OCI-LY7 (cell line): Measurements from ENCODE around the gene DDR1.

Source experiments
- EZH2phosphoT487 ChIP-seq: fragments of 200-600 bp; sonication (generic); IDR thresholded peaks from 2 replicates; pipeline ENCODE4 v1.6.1; 2018; ENCODE audit warnings: low read depth, borderline replicate concordance, mild to moderate bottlenecking, mixed run types, antibody characterized with exemption, low read length, moderate library complexity, mixed read lengths
- TF ChIP-seq, protein P1 (sequence below): fragments of 200-600 bp; sonication (generic); conservative IDR thresholded peaks from 2 replicates; pipeline ENCODE4 v1.5.1; 2014; ENCODE audit warnings: mild to moderate bottlenecking, antibody characterized with exemption, low read length, moderate library complexity, mixed read lengths

DNA sequence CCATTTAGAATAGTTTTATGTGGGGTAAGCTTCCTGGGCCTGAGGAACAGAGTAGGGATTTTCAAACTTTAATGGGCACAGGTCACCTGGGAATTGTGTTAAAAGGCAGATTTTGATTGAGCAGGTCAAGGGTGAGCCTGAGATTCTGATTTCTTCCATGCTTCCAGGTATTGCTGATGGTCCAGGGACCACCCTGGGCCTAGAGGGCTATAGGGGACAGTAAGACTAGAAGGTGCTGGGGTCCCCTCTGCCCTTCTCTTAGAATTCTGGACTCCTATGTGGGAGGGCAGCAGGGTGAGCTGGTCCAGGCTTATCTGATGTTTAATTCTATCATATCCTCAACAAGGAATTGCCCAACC lies 2.6 kb downstream of the DDR1 start:
- TF ChIP-seq, protein P1, sequence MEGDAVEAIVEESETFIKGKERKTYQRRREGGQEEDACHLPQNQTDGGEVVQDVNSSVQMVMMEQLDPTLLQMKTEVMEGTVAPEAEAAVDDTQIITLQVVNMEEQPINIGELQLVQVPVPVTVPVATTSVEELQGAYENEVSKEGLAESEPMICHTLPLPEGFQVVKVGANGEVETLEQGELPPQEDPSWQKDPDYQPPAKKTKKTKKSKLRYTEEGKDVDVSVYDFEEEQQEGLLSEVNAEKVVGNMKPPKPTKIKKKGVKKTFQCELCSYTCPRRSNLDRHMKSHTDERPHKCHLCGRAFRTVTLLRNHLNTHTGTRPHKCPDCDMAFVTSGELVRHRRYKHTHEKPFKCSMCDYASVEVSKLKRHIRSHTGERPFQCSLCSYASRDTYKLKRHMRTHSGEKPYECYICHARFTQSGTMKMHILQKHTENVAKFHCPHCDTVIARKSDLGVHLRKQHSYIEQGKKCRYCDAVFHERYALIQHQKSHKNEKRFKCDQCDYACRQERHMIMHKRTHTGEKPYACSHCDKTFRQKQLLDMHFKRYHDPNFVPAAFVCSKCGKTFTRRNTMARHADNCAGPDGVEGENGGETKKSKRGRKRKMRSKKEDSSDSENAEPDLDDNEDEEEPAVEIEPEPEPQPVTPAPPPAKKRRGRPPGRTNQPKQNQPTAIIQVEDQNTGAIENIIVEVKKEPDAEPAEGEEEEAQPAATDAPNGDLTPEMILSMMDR, result no peak
- no peak for TF ChIP-seq EZH2phosphoT487
